Activated CD4-positive, alpha-beta memory T cell treated with anti-CD3 and anti-CD28 coated beads, Interleukin-2, amount 10 ng/mL, durations not matched to agents 7 days and 5 days (primary cell): ENCODE results near the gene PRPS1L1. TPM values are rescaled to one million over a fixed set of nuclear protein-coding genes. Genes with fewer than 3 reads are reported as not detected.

Source experiments
- CTCF ChIA-PET: fragments of 350-600 bp; sonication (Branson Sonifier 250); formaldehyde crosslinking; loops from one replicate; lab custom pipeline; 2021; ENCODE audit warnings: antibody characterized with exemption, inconsistent platforms; lab: Charles Lee
- POLR2A ChIA-PET: fragments of 350-600 bp; sonication (Branson Sonifier 250); formaldehyde crosslinking; loops from one replicate; lab custom pipeline; 2021; ENCODE audit warnings: antibody characterized with exemption; lab: Charles Lee
- DNase-seq: peaks from one replicate; pipeline ENCODE4 v3.0.0-alpha.2; 2020
- H3K27ac Mint-ChIP-seq: one replicate; pipeline ENCODE4 v1.8.0; 2021; ENCODE audit warnings: mild to moderate bottlenecking, mixed read lengths
- H3K27me3 Mint-ChIP-seq: one replicate; pipeline ENCODE4 v1.8.0; 2021; ENCODE audit warnings: mixed read lengths
- H3K36me3 Mint-ChIP-seq: one replicate; pipeline ENCODE4 v1.8.0; 2021; ENCODE audit warnings: low read depth, mixed read lengths
- H3K4me1 Mint-ChIP-seq: one replicate; pipeline ENCODE4 v1.8.0; 2021; ENCODE audit warnings: mixed read lengths
- H3K4me3 Mint-ChIP-seq: one replicate; pipeline ENCODE4 v1.8.0; 2021; ENCODE audit warnings: mild to moderate bottlenecking, mixed read lengths
- H3K9me3 Mint-ChIP-seq: one replicate; pipeline ENCODE4 v1.8.0; 2021; ENCODE audit warnings: mixed read lengths
- total RNA-seq, 2 experiments: library from RNA; stranded (reverse); gene quantifications; one replicate each; pipeline ENCODE4 v1.2.3, GENCODE V29; 2021

The PRPS1L1 gene
- total RNA-seq, 2 experiments from 2014 or later = not detected

- H3K27ac Mint-ChIP-seq = no peak overlapping the region
- ChIA-PET CTCF (no interaction called here), POLR2A (no interaction called here)
- no peaks in the 10 kb centered on the region for H3K36me3 Mint-ChIP-seq
- H3K4me1 Mint-ChIP-seq = no peaks in the 10 kb centered on the region
- peaks cover 2% of the 10 kb centered on the region for H3K27me3 Mint-ChIP-seq
- no peak overlapping the region for H3K4me3 Mint-ChIP-seq
- no peaks in the 10 kb centered on the region for H3K9me3 Mint-ChIP-seq
- no peak for DNase-seq
Measured at GRCh38 chr7:18038382-18038781, 10.7 kb upstream of the PRPS1L1 start.

GRCh38 chr7:18037609-18038008 is 10.0 kb upstream of the PRPS1L1 start:
- ChIA-PET CTCF (no interaction called here), POLR2A (no interaction called here)
- Mint-ChIP-seq H3K27me3 (peaks cover 2% of the 10 kb centered on the region), H3K9me3 (no peaks in the 10 kb centered on the region), H3K4me3 (no peak overlapping the region), H3K36me3 (no peaks in the 10 kb centered on the region), H3K4me1 (no peaks in the 10 kb centered on the region), H3K27ac (no peak overlapping the region)
- DNase-seq = no peak

GRCh38 chr7:18036783-18037182 is 9.1 kb upstream of the PRPS1L1 start:
- no peak overlapping the region for H3K27ac Mint-ChIP-seq
- H3K9me3 Mint-ChIP-seq = no peaks in the 10 kb centered on the region
- H3K27me3 Mint-ChIP-seq = peaks cover 2% of the 10 kb centered on the region
- no peak for DNase-seq
- no peaks in the 10 kb centered on the region for H3K36me3 Mint-ChIP-seq
- ChIA-PET POLR2A (no interaction called here), CTCF (no interaction called here)
- H3K4me1 Mint-ChIP-seq = no peaks in the 10 kb centered on the region
- no peak overlapping the region for H3K4me3 Mint-ChIP-seq

GRCh38 chr7:18030758-18031157 is 3.1 kb upstream of the PRPS1L1 start:
- no peaks in the 10 kb centered on the region for H3K4me1 Mint-ChIP-seq
- no peak overlapping the region for H3K4me3 Mint-ChIP-seq
- H3K9me3 Mint-ChIP-seq = no peaks in the 10 kb centered on the region
- no peaks in the 10 kb centered on the region for H3K36me3 Mint-ChIP-seq
- ChIA-PET CTCF (no interaction called here), POLR2A (no interaction called here)
- H3K27ac Mint-ChIP-seq = no peak overlapping the region
- DNase-seq = no peak
- H3K27me3 Mint-ChIP-seq = peaks cover 2% of the 10 kb centered on the region

- H3K36me3 Mint-ChIP-seq = no peaks in the 10 kb centered on the region
- no peaks in the 10 kb centered on the region for H3K4me1 Mint-ChIP-seq
- POLR2A ChIA-PET = no interaction called here
- CTCF ChIA-PET = interaction anchor here (1.1 kb wide), 1 partner anchor 65 kb away, joined by 3 read pairs; no protein-coding TSS in a partner anchor
- no peak overlapping the region for H3K27ac Mint-ChIP-seq
- peaks cover 8% of the 10 kb centered on the region for H3K27me3 Mint-ChIP-seq
- DNase-seq = no peak
- no peaks in the 10 kb centered on the region for H3K9me3 Mint-ChIP-seq
- H3K4me3 Mint-ChIP-seq = no peak overlapping the region
Measured at GRCh38 chr7:18020138-18020715, 7.4 kb downstream of the PRPS1L1 start.

- Mint-ChIP-seq H3K36me3 (no peaks in the 10 kb centered on the region), H3K27me3 (peaks cover 8% of the 10 kb centered on the region), H3K4me3 (no peak overlapping the region), H3K4me1 (no peaks in the 10 kb centered on the region), H3K27ac (no peak overlapping the region), H3K9me3 (no peaks in the 10 kb centered on the region)
- DNase-seq = no peak
- CTCF ChIA-PET = no interaction called here
- POLR2A ChIA-PET = no interaction called here
Measured at GRCh38 chr7:18019555-18019954, 8.1 kb downstream of the PRPS1L1 start.

GRCh38 chr7:18018296-18019215 is 9.1 kb downstream of the PRPS1L1 start:
- Mint-ChIP-seq H3K4me3 (no peak overlapping the region), H3K4me1 (no peaks in the 10 kb centered on the region), H3K36me3 (no peaks in the 10 kb centered on the region), H3K27ac (no peak overlapping the region), H3K9me3 (no peaks in the 10 kb centered on the region), H3K27me3 (peaks cover 9% of the 10 kb centered on the region)
- ChIA-PET CTCF (no interaction called here), POLR2A (no interaction called here)
- no peak for DNase-seq

GRCh38 chr7:18016547-18017444 is 10.8 kb downstream of the PRPS1L1 start:
- ChIA-PET CTCF (no interaction called here), POLR2A (no interaction called here)
- no peaks in the 10 kb centered on the region for H3K4me1 Mint-ChIP-seq
- H3K4me3 Mint-ChIP-seq = no peak overlapping the region
- no peak for DNase-seq
- H3K27me3 Mint-ChIP-seq = peaks cover 11% of the 10 kb centered on the region
- no peaks in the 10 kb centered on the region for H3K36me3 Mint-ChIP-seq
- no peak overlapping the region for H3K27ac Mint-ChIP-seq
- H3K9me3 Mint-ChIP-seq = no peaks in the 10 kb centered on the region

- no peak for DNase-seq
- no peaks in the 10 kb centered on the region for H3K9me3 Mint-ChIP-seq
- H3K27me3 Mint-ChIP-seq = peaks cover 18% of the 10 kb centered on the region
- no peaks in the 10 kb centered on the region for H3K36me3 Mint-ChIP-seq
- H3K27ac Mint-ChIP-seq = no peak overlapping the region
- ChIA-PET POLR2A (no interaction called here), CTCF (no interaction called here)
- H3K4me3 Mint-ChIP-seq = no peak overlapping the region
- H3K4me1 Mint-ChIP-seq = no peaks in the 10 kb centered on the region
Measured at GRCh38 chr7:18013936-18014335, 13.7 kb downstream of the PRPS1L1 start.

GRCh38 chr7:18004372-18004771 is 23.3 kb downstream of the PRPS1L1 start:
- CTCF ChIA-PET = interaction anchor here (0.6 to 0.7 kb wide), 2 partner anchors 19 to 23 kb away, joined by 3 read pairs; partner anchors contain the start of gene PRPS1L1

GRCh38 chr7:18003286-18003994 is 24.2 kb downstream of the PRPS1L1 start:
- Mint-ChIP-seq H3K9me3 (no peaks in the 10 kb centered on the region), H3K36me3 (no peaks in the 10 kb centered on the region), H3K4me1 (no peaks in the 10 kb centered on the region), H3K27ac (no peak overlapping the region), H3K4me3 (no peak overlapping the region), H3K27me3 (peaks cover 2% of the 10 kb centered on the region)
- DNase-seq = no peak
- ChIA-PET CTCF (no interaction called here), POLR2A (no interaction called here)

More at GRCh38 chr7:18004372-18004771, 23.3 kb downstream of the PRPS1L1 start:
- Mint-ChIP-seq H3K27me3 (peaks cover 2% of the 10 kb centered on the region), H3K27ac (no peak overlapping the region), H3K4me3 (no peak overlapping the region), H3K36me3 (no peaks in the 10 kb centered on the region), H3K9me3 (no peaks in the 10 kb centered on the region), H3K4me1 (no peaks in the 10 kb centered on the region)
- POLR2A ChIA-PET = no interaction called here
- no peak for DNase-seq

- POLR2A ChIA-PET = no interaction called here
- DNase-seq = no peak
- Mint-ChIP-seq H3K36me3 (no peaks in the 10 kb centered on the region), H3K27ac (no peak overlapping the region), H3K9me3 (no peaks in the 10 kb centered on the region), H3K4me1 (peaks cover 2% of the 10 kb centered on the region), H3K27me3 (peaks cover 2% of the 10 kb centered on the region), H3K4me3 (no peak overlapping the region)
- CTCF ChIA-PET = no interaction called here
Measured at GRCh38 chr7:17998692-17999091, 29.0 kb downstream of the PRPS1L1 start.
